Measurements from ENCODE around the gene ASCL3. TPM values are rescaled to one million over a fixed set of nuclear protein-coding genes. Genes with fewer than 3 reads are reported as not detected.

ASCL3 gene
- total and polyA plus RNA-seq, 2 of the 8 experiments (the other 6 are each of a cell fraction or from before 2014, with no cell fraction given) = not detected

- TF ChIP-seq KDM4A (IDR thresholded peaks at IDR 0.05; ENCODE audit: low read depth, low read length, severe bottlenecking) (no peak), ATF2 (IDR thresholded peaks at IDR 0.05; ENCODE audit: low read length) (no peak)
Observed at GRCh38 chr11:8908099-8908498, 34.7 kb downstream of the ASCL3 start (continued).

Data from H1 (cell line).